ENCODE data around the gene RIN3. TPM values are rescaled to one million over a fixed set of nuclear protein-coding genes. Genes with fewer than 3 reads are reported as not detected.
A peak's percentile ranks its signal among the peaks of the same experiment; 100 is the strongest.

RIN3 gene
- polyA plus RNA-seq, 1 donor, result 15.6 TPM

- DNase-seq, result no peak
- Histone ChIP-seq H3K4me1 (ENCODE audit: control insufficient read depth, insufficient read depth, low read length) (peaks cover 4% of the 10 kb centered on the region), H3K27me3 (ENCODE audit: control insufficient read depth, insufficient read depth, low read length) (no peaks in the 10 kb centered on the region), H3K4me3 (ENCODE audit: low read length) (no peak overlapping the region), H3K36me3 (ENCODE audit: control insufficient read depth, insufficient read depth, low read length) (peaks cover 15% of the 10 kb centered on the region), H3K27ac (ENCODE audit: low read length) (no peak overlapping the region), H3K9me3 (ENCODE audit: control insufficient read depth, low read depth, low read length) (no peaks in the 10 kb centered on the region)
- no CpG with 5 or more reads among the region's 17 CpGs for WGBS (ENCODE audit: insufficient coverage, low lambda C conversion rate)
Observed at GRCh38 chr14:92649934-92650545, 136.5 kb downstream of the RIN3 start.

DNA sequence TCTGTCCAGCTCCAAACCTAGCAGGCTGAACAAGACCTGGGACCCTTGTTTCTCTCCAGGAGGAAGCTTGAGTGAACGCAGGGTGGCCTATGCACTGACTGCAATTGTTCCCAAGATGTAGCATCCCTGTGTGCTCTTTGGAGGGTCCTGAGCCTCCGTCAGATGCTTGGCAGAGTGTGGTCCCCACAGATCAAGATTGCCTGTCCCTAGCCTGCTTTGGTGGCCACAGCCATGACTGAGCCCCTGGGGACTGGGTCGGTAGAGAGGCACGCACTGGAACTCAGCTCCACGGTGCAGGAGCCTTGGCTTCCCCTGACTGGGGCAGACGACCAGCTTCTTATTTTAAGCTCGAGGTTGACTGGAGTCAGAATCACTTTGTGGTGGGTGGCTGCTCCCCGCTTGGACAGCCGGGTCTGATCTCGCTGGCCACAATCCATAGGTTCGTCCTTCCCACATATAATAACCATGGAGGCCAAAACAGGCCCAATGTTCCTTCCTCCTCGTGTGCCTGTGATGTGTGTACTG lies 137.1 kb downstream of the RIN3 start:
- peaks cover 4% of the 10 kb centered on the region for H3K4me1 ChIP-seq (ENCODE audit: control insufficient read depth, insufficient read depth, low read length)
- H3K27me3 ChIP-seq (ENCODE audit: control insufficient read depth, insufficient read depth, low read length), result no peaks in the 10 kb centered on the region
- no peak overlapping the region for H3K27ac ChIP-seq (ENCODE audit: low read length)
- H3K36me3 ChIP-seq (ENCODE audit: control insufficient read depth, insufficient read depth, low read length), result peaks cover 17% of the 10 kb centered on the region
- DNase-seq, result no peak
- no peaks in the 10 kb centered on the region for H3K9me3 ChIP-seq (ENCODE audit: control insufficient read depth, low read depth, low read length)
- WGBS (ENCODE audit: insufficient coverage, low lambda C conversion rate), result no CpG with 5 or more reads among the region's 12 CpGs
- H3K4me3 ChIP-seq (ENCODE audit: low read length), result no peak overlapping the region

- H3K9me3 ChIP-seq (ENCODE audit: control insufficient read depth, low read depth, low read length), result no peaks in the 10 kb centered on the region
- H3K36me3 ChIP-seq (ENCODE audit: control insufficient read depth, insufficient read depth, low read length), result peaks cover 18% of the 10 kb centered on the region
- peaks cover 4% of the 10 kb centered on the region for H3K4me1 ChIP-seq (ENCODE audit: control insufficient read depth, insufficient read depth, low read length)
- H3K27me3 ChIP-seq (ENCODE audit: control insufficient read depth, insufficient read depth, low read length), result no peaks in the 10 kb centered on the region
- no peak overlapping the region for H3K27ac ChIP-seq (ENCODE audit: low read length)
- no CpG with 5 or more reads among the region's 17 CpGs for WGBS (ENCODE audit: insufficient coverage, low lambda C conversion rate)
- no peak overlapping the region for H3K4me3 ChIP-seq (ENCODE audit: low read length)
- DNase-seq, result peak in 1 of 2 donors; percentile 20
Observed at GRCh38 chr14:92651106-92651757, 137.7 kb downstream of the RIN3 start.

DNA sequence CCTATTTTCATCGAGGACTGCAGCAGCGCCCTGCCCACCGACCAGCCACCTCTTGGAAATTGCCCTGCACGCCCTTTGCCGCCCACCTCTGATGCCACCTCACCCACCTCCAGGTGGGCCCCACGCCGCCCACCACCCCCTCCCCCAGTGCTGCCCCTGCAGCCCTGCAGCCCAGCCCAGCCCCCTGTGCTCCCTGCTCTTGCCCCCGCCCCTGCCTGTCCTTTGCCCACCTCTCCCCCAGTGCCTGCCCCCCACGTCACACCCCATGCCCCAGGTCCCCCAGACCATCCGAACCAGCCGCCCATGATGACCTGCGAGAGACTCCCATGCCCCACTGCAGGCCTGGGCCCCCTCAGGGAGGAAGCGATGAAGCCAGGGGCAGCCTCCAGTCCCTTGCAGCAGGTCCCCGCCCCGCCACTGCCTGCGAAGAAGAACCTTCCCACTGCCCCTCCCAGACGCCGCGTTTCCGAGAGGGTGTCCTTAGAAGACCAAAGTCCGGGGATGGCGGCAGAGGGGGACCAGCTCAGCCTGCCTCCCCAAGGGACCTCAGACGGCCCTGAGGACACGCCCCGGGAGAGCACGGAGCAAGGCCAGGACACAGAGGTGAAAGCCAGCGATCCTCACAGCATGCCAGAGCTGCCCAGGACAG lies 138.3 kb downstream of the RIN3 start:
- no peaks in the 10 kb centered on the region for H3K9me3 ChIP-seq (ENCODE audit: control insufficient read depth, low read depth, low read length)
- WGBS (ENCODE audit: insufficient coverage, low lambda C conversion rate), result no CpG with 5 or more reads among the region's 27 CpGs
- H3K27me3 ChIP-seq (ENCODE audit: control insufficient read depth, insufficient read depth, low read length), result no peaks in the 10 kb centered on the region
- peaks cover 20% of the 10 kb centered on the region for H3K36me3 ChIP-seq (ENCODE audit: control insufficient read depth, insufficient read depth, low read length)
- H3K4me3 ChIP-seq (ENCODE audit: low read length), result no peak overlapping the region
- H3K27ac ChIP-seq (ENCODE audit: low read length), result no peak overlapping the region
- peak; percentile 54 to 79 for DNase-seq
- peaks cover 4% of the 10 kb centered on the region for H3K4me1 ChIP-seq (ENCODE audit: control insufficient read depth, insufficient read depth, low read length)

DNA sequence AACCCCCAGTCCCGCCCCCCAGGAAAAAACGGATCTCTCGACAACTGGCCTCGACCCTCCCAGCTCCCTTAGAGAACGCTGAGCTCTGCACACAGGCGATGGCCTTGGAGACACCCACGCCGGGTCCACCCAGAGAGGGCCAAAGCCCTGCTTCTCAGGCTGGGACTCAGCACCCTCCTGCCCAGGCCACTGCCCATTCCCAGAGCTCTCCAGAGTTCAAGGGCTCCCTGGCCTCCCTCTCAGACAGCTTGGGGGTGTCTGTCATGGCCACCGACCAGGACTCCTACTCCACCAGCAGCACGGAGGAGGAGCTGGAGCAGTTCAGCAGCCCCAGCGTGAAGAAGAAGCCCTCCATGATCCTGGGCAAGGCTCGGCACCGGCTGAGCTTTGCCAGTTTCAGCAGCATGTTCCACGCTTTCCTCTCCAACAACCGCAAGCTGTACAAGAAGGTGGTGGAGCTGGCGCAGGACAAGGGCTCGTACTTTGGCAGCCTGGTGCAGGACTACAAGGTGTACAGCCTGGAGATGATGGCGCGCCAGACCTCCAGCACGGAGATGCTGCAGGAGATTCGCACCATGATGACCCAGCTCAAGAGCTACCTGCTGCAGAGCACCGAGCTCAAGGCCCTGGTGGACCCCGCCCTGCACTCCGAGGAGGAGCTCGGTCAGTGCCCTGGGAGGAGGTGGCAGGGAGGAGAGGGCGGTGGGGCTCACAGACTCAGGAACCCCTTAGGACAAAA lies 139.0 kb downstream of the RIN3 start:
- Histone ChIP-seq H3K4me3 (ENCODE audit: low read length) (no peak overlapping the region), H3K27me3 (ENCODE audit: control insufficient read depth, insufficient read depth, low read length) (no peaks in the 10 kb centered on the region)

DNA sequence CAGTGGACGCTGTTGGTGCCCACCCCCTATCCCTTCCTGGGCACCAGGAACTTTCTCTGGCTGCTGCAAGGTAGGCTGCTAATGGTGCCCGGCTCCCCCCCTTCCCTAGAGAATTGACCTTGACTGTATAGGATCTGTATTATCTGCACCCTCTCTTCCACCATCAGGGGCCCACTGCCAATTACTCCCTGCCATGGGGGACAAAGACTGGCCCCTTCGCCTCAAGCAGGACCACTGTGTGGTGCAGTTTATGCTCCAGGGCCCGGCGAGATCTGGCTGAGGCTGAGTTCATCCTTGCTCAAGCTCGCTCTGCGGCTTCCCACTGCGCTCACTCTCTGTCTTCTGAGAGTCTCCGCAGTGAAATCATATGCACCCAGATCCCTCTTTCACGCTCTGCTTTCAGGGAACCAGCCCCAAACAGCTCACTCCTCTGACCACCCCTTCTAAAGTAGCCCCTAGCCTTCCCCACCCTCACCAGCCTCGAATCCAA lies 139.6 kb downstream of the RIN3 start:
- Histone ChIP-seq H3K27ac (ENCODE audit: low read length) (no peak overlapping the region), H3K27me3 (ENCODE audit: control insufficient read depth, insufficient read depth, low read length) (no peaks in the 10 kb centered on the region), H3K4me3 (ENCODE audit: low read length) (no peak overlapping the region), H3K9me3 (ENCODE audit: control insufficient read depth, low read depth, low read length) (no peaks in the 10 kb centered on the region), H3K4me1 (ENCODE audit: control insufficient read depth, insufficient read depth, low read length) (no peaks in the 10 kb centered on the region), H3K36me3 (ENCODE audit: control insufficient read depth, insufficient read depth, low read length) (peaks cover 26% of the 10 kb centered on the region)
- no peak for DNase-seq
- 100% methylated on average over 3 of the region's 11 CpGs for WGBS (ENCODE audit: insufficient coverage, low lambda C conversion rate)

More for the DNA sequence above, 139.0 kb downstream of the RIN3 start:
- WGBS (ENCODE audit: insufficient coverage, low lambda C conversion rate), result no CpG with 5 or more reads among the region's 26 CpGs
- Histone ChIP-seq H3K4me1 (ENCODE audit: control insufficient read depth, insufficient read depth, low read length) (peaks cover 3% of the 10 kb centered on the region), H3K27ac (ENCODE audit: low read length) (no peak overlapping the region), H3K36me3 (ENCODE audit: control insufficient read depth, insufficient read depth, low read length) (peaks cover 20% of the 10 kb centered on the region), H3K9me3 (ENCODE audit: control insufficient read depth, low read depth, low read length) (no peaks in the 10 kb centered on the region)
- no peak for DNase-seq

DNA sequence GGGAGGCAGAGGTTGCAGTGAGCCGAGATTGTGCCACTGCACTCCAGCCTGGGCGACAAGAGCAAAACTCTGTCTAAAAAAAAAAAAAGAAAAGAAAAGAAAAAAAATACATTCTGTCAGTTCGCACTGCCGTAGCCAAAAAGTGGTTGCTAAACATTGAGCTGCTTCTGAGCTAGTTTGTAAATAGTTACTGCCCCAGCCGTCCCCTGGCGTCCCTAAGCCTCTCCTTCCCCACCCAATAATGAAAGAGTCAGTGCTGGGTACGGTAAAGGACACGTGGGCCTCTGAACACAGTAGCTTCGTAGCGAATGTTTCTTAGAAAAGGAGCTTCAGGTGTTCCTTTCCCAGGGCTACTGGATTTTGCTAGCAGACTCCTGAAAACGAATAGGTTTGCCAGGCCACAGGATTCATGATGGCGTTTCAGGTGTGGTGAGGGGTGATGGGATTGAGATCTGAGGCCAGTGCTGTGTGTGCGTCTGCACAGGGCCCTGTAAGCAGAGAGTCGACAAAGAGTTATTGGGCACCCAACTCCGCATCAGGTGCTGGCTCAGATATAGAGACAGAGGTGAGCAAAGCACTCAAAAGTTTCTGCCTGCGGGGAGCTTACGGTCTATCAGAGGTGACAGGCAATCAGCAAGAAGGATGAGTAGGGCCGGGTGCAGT lies 140.8 kb downstream of the RIN3 start:
- H3K36me3 ChIP-seq (ENCODE audit: control insufficient read depth, insufficient read depth, low read length), result peaks cover 32% of the 10 kb centered on the region

GRCh38 chr14:92655419-92656201 lies 142.0 kb downstream of the RIN3 start:
- H3K27ac ChIP-seq (ENCODE audit: low read length), result no peak overlapping the region
- H3K4me3 ChIP-seq (ENCODE audit: low read length), result no peak overlapping the region
- peaks cover 39% of the 10 kb centered on the region for H3K36me3 ChIP-seq (ENCODE audit: control insufficient read depth, insufficient read depth, low read length)

More for the DNA sequence above, 140.8 kb downstream of the RIN3 start:
- Histone ChIP-seq H3K9me3 (ENCODE audit: control insufficient read depth, low read depth, low read length) (no peaks in the 10 kb centered on the region), H3K27me3 (ENCODE audit: control insufficient read depth, insufficient read depth, low read length) (no peaks in the 10 kb centered on the region), H3K4me1 (ENCODE audit: control insufficient read depth, insufficient read depth, low read length) (no peaks in the 10 kb centered on the region), H3K4me3 (ENCODE audit: low read length) (no peak overlapping the region), H3K27ac (ENCODE audit: low read length) (no peak overlapping the region)
- DNase-seq, result no peak
- 100% methylated on average over 1 of the region's 18 CpGs for whole genome bisulfite sequencing (ENCODE audit: insufficient coverage, low lambda C conversion rate)

DNA sequence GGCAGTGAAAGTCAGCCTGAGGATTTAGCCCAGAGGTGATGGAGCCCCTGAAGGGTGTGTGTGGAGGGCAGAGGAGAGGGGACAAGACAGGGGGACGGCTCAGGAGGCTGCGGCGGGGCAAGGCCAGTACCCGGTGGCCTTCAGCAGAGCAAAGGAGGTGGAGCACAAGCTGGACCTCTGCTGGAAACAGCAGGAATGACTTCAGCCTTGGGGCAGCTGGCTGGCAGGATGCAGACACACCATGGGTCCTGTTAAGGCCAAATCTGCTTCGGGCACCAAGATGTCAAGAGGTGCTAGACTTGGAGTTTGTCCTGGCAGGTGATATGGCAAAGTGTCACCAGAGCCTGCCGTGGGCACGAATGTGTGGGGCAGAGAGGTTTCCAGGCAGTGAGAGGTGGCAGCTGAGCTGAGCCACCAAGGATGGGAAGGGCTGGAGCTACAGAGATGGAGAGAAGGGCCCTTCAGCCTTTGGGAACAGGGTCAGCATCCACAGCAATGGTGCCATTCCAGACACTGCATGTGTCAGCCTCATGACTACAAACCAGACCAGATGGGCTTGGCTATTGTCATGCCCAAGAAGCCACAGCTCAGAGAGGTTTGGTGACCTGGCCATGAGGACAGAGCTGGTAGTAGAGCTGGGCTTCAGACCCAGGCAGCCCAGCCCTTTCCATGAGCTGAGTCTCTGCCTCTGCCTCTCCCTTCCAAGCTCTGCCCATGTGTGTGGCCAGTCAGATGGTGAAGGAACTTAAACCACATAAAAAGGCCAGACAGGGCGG lies 142.9 kb downstream of the RIN3 start:
- no CpG with 5 or more reads among the region's 8 CpGs for WGBS (ENCODE audit: insufficient coverage, low lambda C conversion rate)
- H3K36me3 ChIP-seq (ENCODE audit: control insufficient read depth, insufficient read depth, low read length), result peaks cover 46% of the 10 kb centered on the region
- H3K4me1 ChIP-seq (ENCODE audit: control insufficient read depth, insufficient read depth, low read length), result no peaks in the 10 kb centered on the region
- H3K27me3 ChIP-seq (ENCODE audit: control insufficient read depth, insufficient read depth, low read length), result no peaks in the 10 kb centered on the region
- H3K9me3 ChIP-seq (ENCODE audit: control insufficient read depth, low read depth, low read length), result no peaks in the 10 kb centered on the region
- no peak overlapping the region for H3K4me3 ChIP-seq (ENCODE audit: low read length)
- no peak overlapping the region for H3K27ac ChIP-seq (ENCODE audit: low read length)
- DNase-seq, result no peak

More at GRCh38 chr14:92655419-92656201, 142.0 kb downstream of the RIN3 start:
- Histone ChIP-seq H3K4me1 (ENCODE audit: control insufficient read depth, insufficient read depth, low read length) (no peaks in the 10 kb centered on the region), H3K9me3 (ENCODE audit: control insufficient read depth, low read depth, low read length) (no peaks in the 10 kb centered on the region), H3K27me3 (ENCODE audit: control insufficient read depth, insufficient read depth, low read length) (no peaks in the 10 kb centered on the region)
- DNase-seq, result no peak
- 95% methylated on average over 3 of the region's 13 CpGs for WGBS (ENCODE audit: insufficient coverage, low lambda C conversion rate)
